Liver (tissue), 9 donors: Measurements from ENCODE around the gene TUSC2. TPM values are rescaled to one million over a fixed set of nuclear protein-coding genes. Genes with fewer than 3 reads are reported as not detected.

ENCODE experiments used
- DNase-seq: peaks from one replicate; pipeline ENCODE4 v3.0.0-alpha.2; 2017; ENCODE audit warnings: low spot score
- H3K27ac ChIP-seq, 2 donors: one replicate each; pipeline ENCODE4 v1.7.0; 2013; ENCODE audit warnings: inconsistent platforms in 2 of 2, low read length in 2 of 2, control low read depth in 1 of 2, low read depth in 1 of 2, mild to moderate bottlenecking in 1 of 2
- H3K27me3 ChIP-seq, 4 donors: one replicate each; pipeline versions ENCODE4 v1.6.1 to v1.7.0; 2013; ENCODE audit warnings: low read length in 3 of 4, inconsistent platforms in 1 of 4, mild to moderate bottlenecking in 1 of 4, moderate library complexity in 1 of 4; ENCODE audit not compliant: control insufficient read depth in 4 of 4, insufficient read depth in 4 of 4
- H3K36me3 ChIP-seq, 4 donors: one replicate each; pipeline versions ENCODE4 v1.6.1 to v1.7.0; 2013; ENCODE audit warnings: low read length in 3 of 4, mild to moderate bottlenecking in 3 of 4, low read depth in 1 of 4, moderate library complexity in 1 of 4; ENCODE audit not compliant: control insufficient read depth in 4 of 4, insufficient read depth in 3 of 4
- H3K4me1 ChIP-seq, 4 donors: one replicate each; pipeline versions ENCODE4 v1.6.1 to v1.7.0; 2013; ENCODE audit warnings: low read length in 3 of 4, mild to moderate bottlenecking in 3 of 4, moderate library complexity in 1 of 4; ENCODE audit not compliant: control insufficient read depth in 4 of 4, insufficient read depth in 4 of 4
- H3K4me3 ChIP-seq, 3 donors: one replicate each; pipeline versions ENCODE4 v1.6.1 to v1.7.0; 2013; ENCODE audit warnings: low read length in 3 of 3, control low read depth in 1 of 3, low read depth in 1 of 3, mild to moderate bottlenecking in 1 of 3
- H3K9ac ChIP-seq, 2 donors: one replicate each; pipeline ENCODE4 v1.7.0; 2013; ENCODE audit warnings: low read length in 2 of 2, mild to moderate bottlenecking in 2 of 2, moderate library complexity in 2 of 2, control low read depth in 1 of 2, low read depth in 1 of 2
- H3K9me3 ChIP-seq, 4 donors: one replicate each; pipeline versions ENCODE4 v1.6.1 to v1.7.0; 2013; ENCODE audit warnings: low read length in 3 of 4; ENCODE audit not compliant: control insufficient read depth in 4 of 4
- EGR1 ChIP-seq, 2 donors: IDR thresholded peaks; 2 replicates each; pipeline ENCODE4 v1.6.1; 2016 to 2018; ENCODE audit warnings: antibody characterized with exemption in 2 of 2, low read depth in 2 of 2
- FOXA1 ChIP-seq: IDR thresholded peaks from 2 replicates; pipeline ENCODE4 v1.6.1; 2016; ENCODE audit warnings: antibody characterized with exemption
- FOXA2 ChIP-seq: IDR thresholded peaks from 2 replicates; pipeline ENCODE4 v1.6.1; 2016; ENCODE audit warnings: antibody characterized with exemption
- GABPA ChIP-seq, 2 donors: IDR thresholded peaks in 1 of 2; conservative IDR thresholded peaks in 1 of 2; 2 replicates each; pipeline ENCODE4 v1.6.1; 2016; ENCODE audit warnings: antibody characterized with exemption in 2 of 2, mild to moderate bottlenecking in 1 of 2, moderate library complexity in 1 of 2
- HNF4A ChIP-seq, 2 donors: conservative IDR thresholded peaks; 2 replicates each; pipeline ENCODE4 v1.6.1; 2016; ENCODE audit warnings: antibody characterized with exemption in 2 of 2, mild to moderate bottlenecking in 2 of 2
- HNF4G ChIP-seq: IDR thresholded peaks from 2 replicates; pipeline ENCODE4 v1.6.1; 2016; ENCODE audit warnings: antibody characterized with exemption
- JUND ChIP-seq, 2 donors: IDR thresholded peaks; 2 replicates each; pipeline ENCODE4 v1.6.1; 2016; ENCODE audit warnings: antibody characterized with exemption in 2 of 2
- NR2F2 ChIP-seq: IDR thresholded peaks from 2 replicates; pipeline ENCODE4 v1.6.1; 2016; ENCODE audit warnings: antibody characterized with exemption
- RAD21 ChIP-seq, 2 donors: IDR thresholded peaks; 2 replicates each; pipeline ENCODE4 v1.6.1; 2016; ENCODE audit warnings: antibody characterized with exemption in 2 of 2, mild to moderate bottlenecking in 2 of 2
- RXRA ChIP-seq, 2 donors: IDR thresholded peaks; 2 replicates each; pipeline ENCODE4 v1.6.1; 2017 to 2018; ENCODE audit warnings: antibody characterized with exemption in 2 of 2, mild to moderate bottlenecking in 1 of 2
- SP1 ChIP-seq: IDR thresholded peaks from 2 replicates; pipeline ENCODE4 v1.6.1; 2018; ENCODE audit warnings: antibody characterized with exemption, mild to moderate bottlenecking
- TAF1 ChIP-seq: conservative IDR thresholded peaks from 2 replicates; pipeline ENCODE4 v1.6.1; 2016; ENCODE audit warnings: antibody characterized with exemption, mild to moderate bottlenecking
- YY1 ChIP-seq: IDR thresholded peaks from 2 replicates; pipeline ENCODE4 v1.6.1; 2016; ENCODE audit warnings: antibody characterized with exemption, mild to moderate bottlenecking
- WGBS: extraction: QIAGEN DNeasy Blood & Tissue Kit; methylation state at CpG from one replicate; pipeline ENCODE4 v1.1.7; 2013; 5-methylcytosine and 5-hydroxymethylcytosine counted together
- polyA plus RNA-seq, 2 donors: library from polyadenylated mRNA; stranded (reverse) in 1 of 2; unstranded in 1 of 2; fragments of 200-250 nt in 1 of 2; fragments of >200 nt in 1 of 2; fragmentation: Nextera tagmentation in 1 of 2; extraction: Ambion mirVana in 1 of 2; gene quantifications; one replicate each; pipeline versions ENCODE4 v1.2.1 to v1.2.3, GENCODE V29; 2013 to 2015
- total RNA-seq, 2 donors: library from RNA; depleted of rRNA; stranded (reverse); fragments of >200 nt; gene quantifications; one replicate each; pipeline ENCODE4 v1.2.3, GENCODE V29; 2014
- TF ChIP-seq, protein P1 (sequence below): fragments of 150-350 bp; IDR thresholded peaks from 2 replicates; pipeline ENCODE4 v1.5.1; 2017; ENCODE audit warnings: improper control_type of control experiment, low read depth, low read length; ENCODE audit not compliant: missing input control
- TF ChIP-seq, protein P2 (sequence below): IDR thresholded peaks from 2 replicates; pipeline ENCODE4 v1.6.1; 2016; ENCODE audit warnings: antibody characterized with exemption, mild to moderate bottlenecking
- TF ChIP-seq, protein P3 (sequence below): IDR thresholded peaks from 2 replicates; pipeline ENCODE4 v1.6.1; 2016; ENCODE audit warnings: antibody characterized with exemption
- donor health status: healthy.
- donor health status: healthy.
- donor health status: healthy.
- donor health status: healthy.
- donor health status: healthy.

TUSC2 gene
- total and polyA plus RNA-seq, 4 donors = 12.7 to 37.7 (median 21.7) TPM

DNA sequence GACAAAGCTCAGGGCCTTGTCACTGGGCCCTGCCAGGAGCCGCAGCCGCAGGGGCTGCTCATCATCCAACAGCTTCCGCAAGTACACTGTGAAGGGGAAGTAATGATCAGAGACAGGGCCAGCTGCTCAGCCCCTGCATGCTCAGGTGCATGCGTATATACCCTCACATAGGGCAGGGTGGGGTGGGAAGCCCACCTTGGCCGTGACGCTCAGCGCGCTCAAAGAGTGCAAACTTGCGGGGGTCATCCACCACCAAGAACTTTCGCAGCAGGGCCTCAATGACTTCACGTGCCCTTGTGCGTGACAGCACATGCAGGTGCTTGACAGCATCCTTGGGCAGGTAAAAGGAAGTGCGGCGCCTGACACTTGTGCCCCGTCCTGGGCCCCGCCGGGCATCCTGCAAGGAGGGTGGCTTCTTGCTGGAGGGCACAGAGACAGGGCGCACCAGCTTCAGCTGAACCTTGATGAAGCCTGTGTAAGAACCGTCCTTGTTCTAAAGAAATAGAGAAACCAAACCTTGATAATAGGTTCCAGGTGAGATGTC lies 3.4 kb upstream of the TUSC2 start:
- Histone ChIP-seq H3K9me3 (no peaks in the 10 kb centered on the region), H3K36me3 (peaks cover 4 to 30% (median 16%) of the 10 kb centered on the region in 4 donors), H3K4me1 (peaks cover 9 to 49% (median 31%) of the 10 kb centered on the region in 4 donors), H3K27ac (no peak overlapping the region), H3K9ac (no peak overlapping the region), H3K27me3 (no peaks in the 10 kb centered on the region), H3K4me3 (no peak overlapping the region)
- WGBS = 96% methylated on average over 19 of the region's 19 CpGs
- no peak for DNase-seq
- no peak for TF ChIP-seq RXRA (IDR thresholded peaks at IDR 0.05)
- no peak for TF ChIP-seq GABPA (IDR thresholded peaks at IDR 0.05 in 1 of 2, conservative IDR thresholded peaks at IDR 0.05 in 1 of 2)
- TF ChIP-seq TAF1 = no peak
- no peak for TF ChIP-seq FOXA2
- no peak for TF ChIP-seq EGR1 (IDR thresholded peaks at IDR 0.05; ENCODE audit: low read depth in 2 of 2)
- no peak for TF ChIP-seq YY1
- TF ChIP-seq, protein P1, sequence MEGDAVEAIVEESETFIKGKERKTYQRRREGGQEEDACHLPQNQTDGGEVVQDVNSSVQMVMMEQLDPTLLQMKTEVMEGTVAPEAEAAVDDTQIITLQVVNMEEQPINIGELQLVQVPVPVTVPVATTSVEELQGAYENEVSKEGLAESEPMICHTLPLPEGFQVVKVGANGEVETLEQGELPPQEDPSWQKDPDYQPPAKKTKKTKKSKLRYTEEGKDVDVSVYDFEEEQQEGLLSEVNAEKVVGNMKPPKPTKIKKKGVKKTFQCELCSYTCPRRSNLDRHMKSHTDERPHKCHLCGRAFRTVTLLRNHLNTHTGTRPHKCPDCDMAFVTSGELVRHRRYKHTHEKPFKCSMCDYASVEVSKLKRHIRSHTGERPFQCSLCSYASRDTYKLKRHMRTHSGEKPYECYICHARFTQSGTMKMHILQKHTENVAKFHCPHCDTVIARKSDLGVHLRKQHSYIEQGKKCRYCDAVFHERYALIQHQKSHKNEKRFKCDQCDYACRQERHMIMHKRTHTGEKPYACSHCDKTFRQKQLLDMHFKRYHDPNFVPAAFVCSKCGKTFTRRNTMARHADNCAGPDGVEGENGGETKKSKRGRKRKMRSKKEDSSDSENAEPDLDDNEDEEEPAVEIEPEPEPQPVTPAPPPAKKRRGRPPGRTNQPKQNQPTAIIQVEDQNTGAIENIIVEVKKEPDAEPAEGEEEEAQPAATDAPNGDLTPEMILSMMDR = no peak
- no peak for TF ChIP-seq RAD21 (IDR thresholded peaks at IDR 0.05)
- no peak for TF ChIP-seq FOXA1
- TF ChIP-seq, protein P2, sequence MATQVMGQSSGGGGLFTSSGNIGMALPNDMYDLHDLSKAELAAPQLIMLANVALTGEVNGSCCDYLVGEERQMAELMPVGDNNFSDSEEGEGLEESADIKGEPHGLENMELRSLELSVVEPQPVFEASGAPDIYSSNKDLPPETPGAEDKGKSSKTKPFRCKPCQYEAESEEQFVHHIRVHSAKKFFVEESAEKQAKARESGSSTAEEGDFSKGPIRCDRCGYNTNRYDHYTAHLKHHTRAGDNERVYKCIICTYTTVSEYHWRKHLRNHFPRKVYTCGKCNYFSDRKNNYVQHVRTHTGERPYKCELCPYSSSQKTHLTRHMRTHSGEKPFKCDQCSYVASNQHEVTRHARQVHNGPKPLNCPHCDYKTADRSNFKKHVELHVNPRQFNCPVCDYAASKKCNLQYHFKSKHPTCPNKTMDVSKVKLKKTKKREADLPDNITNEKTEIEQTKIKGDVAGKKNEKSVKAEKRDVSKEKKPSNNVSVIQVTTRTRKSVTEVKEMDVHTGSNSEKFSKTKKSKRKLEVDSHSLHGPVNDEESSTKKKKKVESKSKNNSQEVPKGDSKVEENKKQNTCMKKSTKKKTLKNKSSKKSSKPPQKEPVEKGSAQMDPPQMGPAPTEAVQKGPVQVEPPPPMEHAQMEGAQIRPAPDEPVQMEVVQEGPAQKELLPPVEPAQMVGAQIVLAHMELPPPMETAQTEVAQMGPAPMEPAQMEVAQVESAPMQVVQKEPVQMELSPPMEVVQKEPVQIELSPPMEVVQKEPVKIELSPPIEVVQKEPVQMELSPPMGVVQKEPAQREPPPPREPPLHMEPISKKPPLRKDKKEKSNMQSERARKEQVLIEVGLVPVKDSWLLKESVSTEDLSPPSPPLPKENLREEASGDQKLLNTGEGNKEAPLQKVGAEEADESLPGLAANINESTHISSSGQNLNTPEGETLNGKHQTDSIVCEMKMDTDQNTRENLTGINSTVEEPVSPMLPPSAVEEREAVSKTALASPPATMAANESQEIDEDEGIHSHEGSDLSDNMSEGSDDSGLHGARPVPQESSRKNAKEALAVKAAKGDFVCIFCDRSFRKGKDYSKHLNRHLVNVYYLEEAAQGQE = no peak
- TF ChIP-seq HNF4G = no peak

DNA sequence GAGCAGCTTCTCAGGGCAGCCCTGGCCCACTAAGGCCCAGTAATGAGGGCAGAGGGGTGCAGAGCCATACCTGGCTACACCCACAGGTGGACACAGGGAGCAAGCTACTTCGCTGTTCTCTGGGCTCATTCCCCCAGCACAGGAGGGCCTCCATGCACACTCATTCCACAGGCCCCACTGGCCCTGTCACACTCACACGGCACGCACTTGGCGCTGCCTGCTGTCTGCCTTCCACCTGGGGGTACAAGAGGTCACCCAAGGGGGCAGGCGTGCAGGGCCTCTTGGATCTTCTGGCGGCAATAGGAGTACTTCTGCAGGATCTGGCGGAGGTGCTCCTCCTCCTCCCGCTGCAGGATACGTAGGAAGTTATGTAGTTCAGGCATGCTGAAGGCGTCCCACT lies 2.3 kb upstream of the TUSC2 start:
- H3K9me3 ChIP-seq = no peaks in the 10 kb centered on the region
- TF ChIP-seq, protein P3, sequence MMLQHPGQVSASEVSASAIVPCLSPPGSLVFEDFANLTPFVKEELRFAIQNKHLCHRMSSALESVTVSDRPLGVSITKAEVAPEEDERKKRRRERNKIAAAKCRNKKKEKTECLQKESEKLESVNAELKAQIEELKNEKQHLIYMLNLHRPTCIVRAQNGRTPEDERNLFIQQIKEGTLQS = no peak
- no peak for TF ChIP-seq RAD21 (IDR thresholded peaks at IDR 0.05)
- DNase-seq = no peak
- no peak overlapping the region for H3K27ac ChIP-seq
- peaks cover 4 to 34% (median 17%) of the 10 kb centered on the region in 4 donors for H3K36me3 ChIP-seq
- no peak overlapping the region for H3K9ac ChIP-seq
- peaks cover 5 to 45% (median 23%) of the 10 kb centered on the region in 4 donors for H3K4me1 ChIP-seq
- WGBS = 94% methylated on average over 10 of the region's 10 CpGs
- no peaks in the 10 kb centered on the region for H3K27me3 ChIP-seq
- H3K4me3 ChIP-seq = no peak overlapping the region

- 73% methylated on average over 4 of the region's 4 CpGs for WGBS
- H3K27ac ChIP-seq = no peak overlapping the region
- H3K4me1 ChIP-seq = peaks cover 2 to 59% (median 40%) of the 10 kb centered on the region in 4 donors
- TF ChIP-seq SP1 = no peak
- TF ChIP-seq GABPA (IDR thresholded peaks at IDR 0.05 in 1 of 2, conservative IDR thresholded peaks at IDR 0.05 in 1 of 2) = no peak
- no peak for TF ChIP-seq EGR1 (IDR thresholded peaks at IDR 0.05; ENCODE audit: low read depth in 2 of 2)
- no peak for TF ChIP-seq FOXA1
- no peak for TF ChIP-seq HNF4A (conservative IDR thresholded peaks at IDR 0.05)
- no peak for TF ChIP-seq YY1
- TF ChIP-seq, protein P1 = no peak
- no peak for TF ChIP-seq RAD21 (IDR thresholded peaks at IDR 0.05)
- TF ChIP-seq, protein P2 = no peak
- no peak for TF ChIP-seq JUND (IDR thresholded peaks at IDR 0.05)
- no peak for TF ChIP-seq NR2F2
Measured at GRCh38 chr3:50327129-50327528, 894 bp downstream of the TUSC2 start.

More at GRCh38 chr3:50327129-50327528, 894 bp downstream of the TUSC2 start:
- no peaks in the 10 kb centered on the region for H3K9me3 ChIP-seq
- H3K9ac ChIP-seq = peak overlapping the region; percentile 59 to 75
- no peaks in the 10 kb centered on the region for H3K27me3 ChIP-seq
- no peak for DNase-seq
- H3K4me3 ChIP-seq = peak overlapping the region; percentile 82 to 87 (median 83)
- peaks cover 4 to 33% (median 17%) of the 10 kb centered on the region in 4 donors for H3K36me3 ChIP-seq
